HCT116 (cell line): Measurements from ENCODE around the gene TPRKB. TPM values are rescaled to one million over a fixed set of nuclear protein-coding genes. Genes with fewer than 3 reads are reported as not detected.

Experiments used
- ATAC-seq: fragments of 200-7000 bp; cut with Tn5 transposase; 2 replicates; pipeline ENCODE4 v1.9.1; 2020; ENCODE audit warnings: mild to moderate bottlenecking, moderate library complexity
- BruUV-seq: library from RNA; stranded (reverse); fragments of 400-500 nt; replicated peaks from 2 replicates; lab custom pipeline; 2021; lab: Mats Ljungman, UMichigan
- CTCF ChIA-PET: fragments of 300-600 bp; sonication (Branson Sonifier 250); formaldehyde crosslinking; loops from one replicate; lab custom pipeline; 2021; ENCODE audit warnings: antibody characterized with exemption; lab: Charles Lee
- POLR2A ChIA-PET: fragments of 300-600, 350-600 bp; sonication (Branson Sonifier 250); formaldehyde crosslinking; loops from one replicate; lab custom pipeline; 2021; ENCODE audit warnings: antibody characterized with exemption; lab: Charles Lee
- RAD21 ChIA-PET, 2 experiments: fragments of 300-600 bp; sonication (Branson Sonifier 250); formaldehyde crosslinking; loops; one replicate each; lab custom pipeline; 2023; ENCODE audit warnings: low total read pairs in 2 of 2; ENCODE audit not compliant: uncharacterized antibody in 2 of 2, unreplicated experiment in 2 of 2, low non-redundant PET in 1 of 2; lab: Charles Lee
- DNase-seq: peaks from one replicate; pipeline ENCODE4 v3.0.0-alpha.2; 2010; ENCODE audit warnings: low read depth, low spot score
- H2AFZ ChIP-seq: fragments of 200-600 bp; shearing (Covaris generic), sonication (generic); 2 replicates; pipeline ENCODE4 v1.6.1; 2017; ENCODE audit warnings: low read depth, mixed run types, mixed read lengths, antibody characterized with exemption, low read length; ENCODE audit not compliant: poor library complexity, severe bottlenecking
- H3K27ac ChIP-seq: 2 replicates; pipeline ENCODE4 v1.5.1; 2012; ENCODE audit warnings: low read depth, low read length
- H3K27me3 ChIP-seq: fragments of 200-600 bp; sonication (generic); 2 replicates; pipeline ENCODE4 v1.6.1; 2016; ENCODE audit warnings: mixed run types, low read length, mixed read lengths; ENCODE audit not compliant: insufficient read depth
- H3K36me3 ChIP-seq, 2 experiments: fragments of 200-500 bp in 1 of 2; fragments of 200-600 bp in 1 of 2; sonication (Bioruptor generic) in 1 of 2; sonication (generic) in 1 of 2; 2 replicates each; pipeline versions ENCODE4 v1.5.1 to v1.6.1; 2014 to 2016; ENCODE audit warnings: low read length in 2 of 2, inconsistent platforms in 1 of 2, mixed read lengths in 1 of 2, mixed run types in 1 of 2; ENCODE audit not compliant: insufficient read depth in 2 of 2, control insufficient read depth in 1 of 2
- H3K4me1 ChIP-seq, 2 experiments: fragments of 200-600 bp in 1 of 2; sonication (generic) in 1 of 2; 2 replicates each; pipeline versions ENCODE4 v1.5.1 to v1.6.1; 2012 to 2017; ENCODE audit warnings: low read length in 2 of 2, inconsistent platforms in 1 of 2, mild to moderate bottlenecking in 1 of 2, mixed read lengths in 1 of 2, mixed run types in 1 of 2, moderate library complexity in 1 of 2; ENCODE audit not compliant: insufficient read depth in 2 of 2, control insufficient read depth in 1 of 2
- H3K4me2 ChIP-seq: fragments of 200-600 bp; sonication (generic); 2 replicates; pipeline ENCODE4 v1.6.1; 2017; ENCODE audit warnings: mixed run types, low read length, mixed read lengths
- H3K4me3 ChIP-seq, 2 experiments: fragments of 200-600 bp in 1 of 2; sonication (generic) in 1 of 2; replicated peaks in 1 of 2; 2 replicates each; pipeline ENCODE4 v1.5.1; 2011 to 2016; ENCODE audit warnings: low read length in 2 of 2, control low read depth in 1 of 2, low read depth in 1 of 2, mild to moderate bottlenecking in 1 of 2, mixed read lengths in 1 of 2, mixed run types in 1 of 2
- H3K79me2 ChIP-seq: fragments of 200-600 bp; sonication (generic); 2 replicates; pipeline ENCODE4 v1.6.1; 2017; ENCODE audit warnings: mild to moderate bottlenecking, mixed run types, low read length, moderate library complexity, mixed read lengths; ENCODE audit not compliant: insufficient read depth
- H3K9ac ChIP-seq: fragments of 200-600 bp; sonication (generic); 2 replicates; pipeline ENCODE4 v1.6.1; 2016; ENCODE audit warnings: low read length, mixed read lengths
- H3K9me2 ChIP-seq: fragments of 200-600 bp; sonication (generic), shearing (Covaris generic); 2 replicates; pipeline ENCODE4 v1.6.1; 2017; ENCODE audit warnings: mixed run types, mild to moderate bottlenecking, moderate library complexity; ENCODE audit not compliant: insufficient read depth
- H3K9me3 ChIP-seq, 2 experiments: fragments of 200-500 bp in 1 of 2; fragments of 200-600 bp in 1 of 2; sonication (Bioruptor generic) in 1 of 2; sonication (generic) in 1 of 2; 2 replicates each; pipeline ENCODE4 v1.6.1; 2014 to 2017; ENCODE audit warnings: low read length in 2 of 2, mixed read lengths in 2 of 2, inconsistent platforms in 1 of 2, low read depth in 1 of 2, mild to moderate bottlenecking in 1 of 2, mixed run types in 1 of 2, moderate library complexity in 1 of 2; ENCODE audit not compliant: control insufficient read depth in 1 of 2, insufficient read depth in 1 of 2
- H4K20me1 ChIP-seq: fragments of 200-600 bp; sonication (generic), shearing (Covaris generic); 2 replicates; pipeline ENCODE4 v1.6.1; 2017; ENCODE audit warnings: mixed run types, mild to moderate bottlenecking, moderate library complexity; ENCODE audit not compliant: insufficient read depth
- ATF3 ChIP-seq: IDR thresholded peaks from 2 replicates; pipeline ENCODE4 v1.6.1; 2012
- CBX3 ChIP-seq: IDR thresholded peaks from 2 replicates; pipeline ENCODE4 v1.6.1; 2012; ENCODE audit warnings: low read depth
- CEBPB ChIP-seq: IDR thresholded peaks from 2 replicates; pipeline ENCODE4 v1.6.1; 2012; ENCODE audit warnings: low read depth
- EGR1 ChIP-seq: IDR thresholded peaks from 2 replicates; pipeline ENCODE4 v1.6.1; 2012; ENCODE audit warnings: low read depth
- ELF1 ChIP-seq: IDR thresholded peaks from 2 replicates; pipeline ENCODE4 v1.6.1; 2012; ENCODE audit warnings: low read depth, borderline replicate concordance
- EZH2 ChIP-seq: fragments of 200-600 bp; sonication (generic); IDR thresholded peaks from 2 replicates; pipeline ENCODE4 v1.6.1; 2017; ENCODE audit warnings: antibody characterized with exemption, mixed run types
- FOSL1 ChIP-seq: IDR thresholded peaks from 2 replicates; pipeline ENCODE4 v1.6.1; 2012; ENCODE audit warnings: low read depth
- POLR2A ChIP-seq: IDR thresholded peaks from 2 replicates; pipeline ENCODE4 v1.7.0; 2011; ENCODE audit warnings: borderline replicate concordance; ENCODE audit not compliant: insufficient read depth, insufficient read length; ENCODE audit errors: extremely low read depth
- POLR2AphosphoS5 ChIP-seq: IDR thresholded peaks from 2 replicates; pipeline ENCODE4 v1.6.1; 2011; ENCODE audit warnings: mild to moderate bottlenecking, low read depth, low read length, moderate library complexity
- RAD21 ChIP-seq: IDR thresholded peaks from 2 replicates; pipeline ENCODE4 v1.6.1; 2012; ENCODE audit warnings: low read depth, mild to moderate bottlenecking
- REST ChIP-seq: IDR thresholded peaks from 2 replicates; pipeline ENCODE4 v1.6.1; 2012; ENCODE audit warnings: low read depth
- SRF ChIP-seq: IDR thresholded peaks from 2 replicates; pipeline ENCODE4 v1.6.1; 2012; ENCODE audit warnings: low read depth
- YY1 ChIP-seq: IDR thresholded peaks from 2 replicates; pipeline ENCODE4 v1.6.1; 2011; ENCODE audit warnings: low read length, low read depth, moderate library complexity, mild to moderate bottlenecking; ENCODE audit not compliant: insufficient replicate concordance; ENCODE audit errors: extremely low read depth
- ZBTB33 ChIP-seq: IDR thresholded peaks from 2 replicates; pipeline ENCODE4 v1.6.1; 2011; ENCODE audit warnings: mild to moderate bottlenecking, low read length, moderate library complexity; ENCODE audit not compliant: insufficient replicate concordance; ENCODE audit errors: extremely low read depth
- ZFX ChIP-seq: fragments of 450-650 bp; IDR thresholded peaks from 2 replicates; pipeline ENCODE4 v1.6.1; 2017
- ZNF274 ChIP-seq: fragments of 200-500 bp; sonication (Bioruptor generic); IDR thresholded peaks from 2 replicates; pipeline ENCODE4 v1.6.1; 2014; ENCODE audit warnings: mild to moderate bottlenecking, low read depth, low read length, inconsistent platforms
- intact Hi-C: fragments of 100-400 bp; cut with micrococcal nuclease; formaldehyde crosslinking; loops from 2 replicates; pipeline ENCODE4 v1.10.0; 2022
- total RNA-seq: library from RNA; stranded (reverse); gene quantifications from one replicate; pipeline ENCODE4 v1.2.1, GENCODE V29; 2021; ENCODE audit not compliant: unreplicated experiment

Gene TPRKB
- total RNA-seq, 1 experiment from 2014 or later, result 42.5 TPM

GRCh38 chr2:73766994-73767393 lies 29.8 kb upstream of the TPRKB start:
- RAD21 ChIA-PET, result no interaction called here
- no peak for ATAC-seq
- Histone ChIP-seq H3K9ac (no peak overlapping the region), H4K20me1 (no peaks in the 10 kb centered on the region), H3K27me3 (no peaks in the 10 kb centered on the region), H3K9me2 (no peaks in the 10 kb centered on the region), H2AFZ (no peak overlapping the region), H3K4me1 (no peaks in the 10 kb centered on the region), H3K4me2 (no peak overlapping the region), H3K27ac (no peak overlapping the region), H3K9me3 (no peaks in the 10 kb centered on the region), H3K79me2 (peaks cover 6% of the 10 kb centered on the region), H3K36me3 (peaks cover 45 to 51% of the 10 kb centered on the region in 2 experiments), H3K4me3 (no peak overlapping the region)
- CTCF ChIA-PET, result no interaction called here
- BruUV-seq, result no TSS peak
- no peak for DNase-seq
- TF ChIP-seq RAD21 (no peak), SRF (no peak), YY1 (no peak), ZBTB33 (no peak), ELF1 (no peak), CEBPB (no peak), CBX3 (no peak), EZH2 (no peak), EGR1 (no peak), ATF3 (no peak), POLR2AphosphoS5 (no peak), FOSL1 (no peak), ZFX (no peak), REST (no peak), ZNF274 (no peak), POLR2A (no peak)
- intact Hi-C loops, result no loop called here
- POLR2A ChIA-PET, result no interaction called here
